GM23338 (cell line): Measurements from ENCODE around the gene DGKB.

Experiments
- CREB1 ChIP-seq: fragments of 250-450 bp; sonication (Bioruptor Pico); IDR thresholded peaks from 2 replicates; pipeline ENCODE4 v1.5.0; 2020; ENCODE audit warnings: low read depth, mild to moderate bottlenecking, moderate library complexity
- EZH2 ChIP-seq: fragments of 200-600 bp; sonication (generic); IDR thresholded peaks from one replicate; pipeline ENCODE4 v1.8.0; 2017; ENCODE audit warnings: antibody characterized with exemption, mild to moderate bottlenecking, low read depth; ENCODE audit not compliant: unreplicated experiment
- EZH2phosphoT487 ChIP-seq: fragments of 200-600 bp; sonication (generic); IDR thresholded peaks from one replicate; pipeline ENCODE4 v1.8.1; 2018; ENCODE audit warnings: antibody characterized with exemption; ENCODE audit not compliant: unreplicated experiment
- JUNB ChIP-seq: IDR thresholded peaks from one replicate; pipeline ENCODE4 v1.6.1; 2016; ENCODE audit warnings: antibody characterized with exemption; ENCODE audit not compliant: unreplicated experiment
- POLR2AphosphoS5 ChIP-seq: IDR thresholded peaks from 2 replicates; pipeline ENCODE4 v1.6.1; 2016; ENCODE audit warnings: antibody characterized with exemption, low read depth
- TF ChIP-seq, protein P1 (sequence below), 2 experiments: fragments of 200-600 bp in 1 of 2; sonication (generic) in 1 of 2; conservative IDR thresholded peaks; 2 replicates each; pipeline versions ENCODE4 v1.5.1 to v1.6.1; 2016 to 2017; ENCODE audit warnings: antibody characterized with exemption in 2 of 2, low read depth in 2 of 2, mild to moderate bottlenecking in 2 of 2, moderate library complexity in 1 of 2
- TF ChIP-seq, protein P2 (sequence below): fragments of 250-450 bp; sonication (Bioruptor Pico); IDR thresholded peaks from 2 replicates; pipeline ENCODE4 v1.5.0; 2020; ENCODE audit warnings: mild to moderate bottlenecking, moderate library complexity
- TF ChIP-seq, protein P3 (sequence below): IDR thresholded peaks from one replicate; pipeline ENCODE4 v1.6.1; 2018; ENCODE audit warnings: antibody characterized with exemption; ENCODE audit not compliant: unreplicated experiment

DNA sequence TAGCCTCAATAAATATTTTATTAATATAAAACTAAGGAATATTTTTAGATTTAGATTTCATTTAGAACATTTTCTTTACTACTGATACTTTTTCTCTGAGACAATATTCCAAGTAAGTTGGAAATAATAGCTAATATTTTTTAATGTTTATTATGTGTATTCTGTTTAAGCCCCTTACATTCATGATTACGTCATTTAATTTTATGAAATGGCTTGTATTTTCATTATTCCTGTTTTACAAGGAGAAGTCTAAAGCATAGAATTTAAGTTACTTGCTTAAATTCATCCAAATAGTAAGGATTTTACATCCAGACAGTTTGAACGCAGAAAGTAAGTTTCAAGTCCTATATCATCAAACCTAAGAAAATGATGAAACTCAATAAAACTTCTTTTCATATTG, 6.1 kb downstream of the DGKB start:
- TF ChIP-seq, protein P1, sequence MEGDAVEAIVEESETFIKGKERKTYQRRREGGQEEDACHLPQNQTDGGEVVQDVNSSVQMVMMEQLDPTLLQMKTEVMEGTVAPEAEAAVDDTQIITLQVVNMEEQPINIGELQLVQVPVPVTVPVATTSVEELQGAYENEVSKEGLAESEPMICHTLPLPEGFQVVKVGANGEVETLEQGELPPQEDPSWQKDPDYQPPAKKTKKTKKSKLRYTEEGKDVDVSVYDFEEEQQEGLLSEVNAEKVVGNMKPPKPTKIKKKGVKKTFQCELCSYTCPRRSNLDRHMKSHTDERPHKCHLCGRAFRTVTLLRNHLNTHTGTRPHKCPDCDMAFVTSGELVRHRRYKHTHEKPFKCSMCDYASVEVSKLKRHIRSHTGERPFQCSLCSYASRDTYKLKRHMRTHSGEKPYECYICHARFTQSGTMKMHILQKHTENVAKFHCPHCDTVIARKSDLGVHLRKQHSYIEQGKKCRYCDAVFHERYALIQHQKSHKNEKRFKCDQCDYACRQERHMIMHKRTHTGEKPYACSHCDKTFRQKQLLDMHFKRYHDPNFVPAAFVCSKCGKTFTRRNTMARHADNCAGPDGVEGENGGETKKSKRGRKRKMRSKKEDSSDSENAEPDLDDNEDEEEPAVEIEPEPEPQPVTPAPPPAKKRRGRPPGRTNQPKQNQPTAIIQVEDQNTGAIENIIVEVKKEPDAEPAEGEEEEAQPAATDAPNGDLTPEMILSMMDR (conservative IDR thresholded peaks at IDR 0.05; ENCODE audit: low read depth in 2 of 2), result no peak
- TF ChIP-seq EZH2phosphoT487 (no peak), EZH2 (no peak), POLR2AphosphoS5 (no peak), CREB1 (CRISPR knock-in tag) (no peak), JUNB (no peak)
- TF ChIP-seq, protein P2, sequence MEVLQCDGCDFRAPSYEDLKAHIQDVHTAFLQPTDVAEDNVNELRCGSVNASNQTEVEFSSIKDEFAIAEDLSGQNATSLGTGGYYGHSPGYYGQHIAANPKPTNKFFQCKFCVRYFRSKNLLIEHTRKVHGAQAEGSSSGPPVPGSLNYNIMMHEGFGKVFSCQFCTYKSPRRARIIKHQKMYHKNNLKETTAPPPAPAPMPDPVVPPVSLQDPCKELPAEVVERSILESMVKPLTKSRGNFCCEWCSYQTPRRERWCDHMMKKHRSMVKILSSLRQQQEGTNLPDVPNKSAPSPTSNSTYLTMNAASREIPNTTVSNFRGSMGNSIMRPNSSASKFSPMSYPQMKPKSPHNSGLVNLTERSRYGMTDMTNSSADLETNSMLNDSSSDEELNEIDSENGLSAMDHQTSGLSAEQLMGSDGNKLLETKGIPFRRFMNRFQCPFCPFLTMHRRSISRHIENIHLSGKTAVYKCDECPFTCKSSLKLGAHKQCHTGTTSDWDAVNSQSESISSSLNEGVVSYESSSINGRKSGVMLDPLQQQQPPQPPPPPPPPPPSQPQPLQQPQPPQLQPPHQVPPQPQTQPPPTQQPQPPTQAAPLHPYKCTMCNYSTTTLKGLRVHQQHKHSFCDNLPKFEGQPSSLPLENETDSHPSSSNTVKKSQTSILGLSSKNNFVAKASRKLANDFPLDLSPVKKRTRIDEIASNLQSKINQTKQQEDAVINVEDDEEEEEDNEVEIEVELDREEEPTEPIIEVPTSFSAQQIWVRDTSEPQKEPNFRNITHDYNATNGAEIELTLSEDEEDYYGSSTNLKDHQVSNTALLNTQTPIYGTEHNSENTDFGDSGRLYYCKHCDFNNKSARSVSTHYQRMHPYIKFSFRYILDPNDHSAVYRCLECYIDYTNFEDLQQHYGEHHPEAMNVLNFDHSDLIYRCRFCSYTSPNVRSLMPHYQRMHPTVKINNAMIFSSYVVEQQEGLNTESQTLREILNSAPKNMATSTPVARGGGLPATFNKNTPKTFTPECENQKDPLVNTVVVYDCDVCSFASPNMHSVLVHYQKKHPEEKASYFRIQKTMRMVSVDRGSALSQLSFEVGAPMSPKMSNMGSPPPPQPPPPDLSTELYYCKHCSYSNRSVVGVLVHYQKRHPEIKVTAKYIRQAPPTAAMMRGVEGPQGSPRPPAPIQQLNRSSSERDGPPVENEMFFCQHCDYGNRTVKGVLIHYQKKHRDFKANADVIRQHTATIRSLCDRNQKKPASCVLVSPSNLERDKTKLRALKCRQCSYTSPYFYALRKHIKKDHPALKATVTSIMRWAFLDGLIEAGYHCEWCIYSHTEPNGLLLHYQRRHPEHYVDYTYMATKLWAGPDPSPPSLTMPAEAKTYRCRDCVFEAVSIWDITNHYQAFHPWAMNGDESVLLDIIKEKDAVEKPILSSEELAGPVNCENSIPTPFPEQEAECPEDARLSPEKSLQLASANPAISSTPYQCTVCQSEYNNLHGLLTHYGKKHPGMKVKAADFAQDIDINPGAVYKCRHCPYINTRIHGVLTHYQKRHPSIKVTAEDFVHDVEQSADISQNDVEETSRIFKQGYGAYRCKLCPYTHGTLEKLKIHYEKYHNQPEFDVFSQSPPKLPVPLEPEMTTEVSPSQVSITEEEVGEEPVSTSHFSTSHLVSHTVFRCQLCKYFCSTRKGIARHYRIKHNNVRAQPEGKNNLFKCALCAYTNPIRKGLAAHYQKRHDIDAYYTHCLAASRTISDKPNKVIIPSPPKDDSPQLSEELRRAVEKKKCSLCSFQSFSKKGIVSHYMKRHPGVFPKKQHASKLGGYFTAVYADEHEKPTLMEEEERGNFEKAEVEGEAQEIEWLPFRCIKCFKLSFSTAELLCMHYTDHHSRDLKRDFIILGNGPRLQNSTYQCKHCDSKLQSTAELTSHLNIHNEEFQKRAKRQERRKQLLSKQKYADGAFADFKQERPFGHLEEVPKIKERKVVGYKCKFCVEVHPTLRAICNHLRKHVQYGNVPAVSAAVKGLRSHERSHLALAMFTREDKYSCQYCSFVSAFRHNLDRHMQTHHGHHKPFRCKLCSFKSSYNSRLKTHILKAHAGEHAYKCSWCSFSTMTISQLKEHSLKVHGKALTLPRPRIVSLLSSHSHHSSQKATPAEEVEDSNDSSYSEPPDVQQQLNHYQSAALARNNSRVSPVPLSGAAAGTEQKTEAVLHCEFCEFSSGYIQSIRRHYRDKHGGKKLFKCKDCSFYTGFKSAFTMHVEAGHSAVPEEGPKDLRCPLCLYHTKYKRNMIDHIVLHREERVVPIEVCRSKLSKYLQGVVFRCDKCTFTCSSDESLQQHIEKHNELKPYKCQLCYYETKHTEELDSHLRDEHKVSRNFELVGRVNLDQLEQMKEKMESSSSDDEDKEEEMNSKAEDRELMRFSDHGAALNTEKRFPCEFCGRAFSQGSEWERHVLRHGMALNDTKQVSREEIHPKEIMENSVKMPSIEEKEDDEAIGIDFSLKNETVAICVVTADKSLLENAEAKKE (CRISPR knock-in tag), result no peak
- TF ChIP-seq, protein P3, sequence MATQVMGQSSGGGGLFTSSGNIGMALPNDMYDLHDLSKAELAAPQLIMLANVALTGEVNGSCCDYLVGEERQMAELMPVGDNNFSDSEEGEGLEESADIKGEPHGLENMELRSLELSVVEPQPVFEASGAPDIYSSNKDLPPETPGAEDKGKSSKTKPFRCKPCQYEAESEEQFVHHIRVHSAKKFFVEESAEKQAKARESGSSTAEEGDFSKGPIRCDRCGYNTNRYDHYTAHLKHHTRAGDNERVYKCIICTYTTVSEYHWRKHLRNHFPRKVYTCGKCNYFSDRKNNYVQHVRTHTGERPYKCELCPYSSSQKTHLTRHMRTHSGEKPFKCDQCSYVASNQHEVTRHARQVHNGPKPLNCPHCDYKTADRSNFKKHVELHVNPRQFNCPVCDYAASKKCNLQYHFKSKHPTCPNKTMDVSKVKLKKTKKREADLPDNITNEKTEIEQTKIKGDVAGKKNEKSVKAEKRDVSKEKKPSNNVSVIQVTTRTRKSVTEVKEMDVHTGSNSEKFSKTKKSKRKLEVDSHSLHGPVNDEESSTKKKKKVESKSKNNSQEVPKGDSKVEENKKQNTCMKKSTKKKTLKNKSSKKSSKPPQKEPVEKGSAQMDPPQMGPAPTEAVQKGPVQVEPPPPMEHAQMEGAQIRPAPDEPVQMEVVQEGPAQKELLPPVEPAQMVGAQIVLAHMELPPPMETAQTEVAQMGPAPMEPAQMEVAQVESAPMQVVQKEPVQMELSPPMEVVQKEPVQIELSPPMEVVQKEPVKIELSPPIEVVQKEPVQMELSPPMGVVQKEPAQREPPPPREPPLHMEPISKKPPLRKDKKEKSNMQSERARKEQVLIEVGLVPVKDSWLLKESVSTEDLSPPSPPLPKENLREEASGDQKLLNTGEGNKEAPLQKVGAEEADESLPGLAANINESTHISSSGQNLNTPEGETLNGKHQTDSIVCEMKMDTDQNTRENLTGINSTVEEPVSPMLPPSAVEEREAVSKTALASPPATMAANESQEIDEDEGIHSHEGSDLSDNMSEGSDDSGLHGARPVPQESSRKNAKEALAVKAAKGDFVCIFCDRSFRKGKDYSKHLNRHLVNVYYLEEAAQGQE, result no peak
